ENCODE results near the gene POU2AF3. TPM values are rescaled to one million over a fixed set of nuclear protein-coding genes. Genes with fewer than 3 reads are reported as not detected.

The POU2AF3 gene
- total RNA-seq, 1 donor from 2014 or later = 2.1 TPM

DNA sequence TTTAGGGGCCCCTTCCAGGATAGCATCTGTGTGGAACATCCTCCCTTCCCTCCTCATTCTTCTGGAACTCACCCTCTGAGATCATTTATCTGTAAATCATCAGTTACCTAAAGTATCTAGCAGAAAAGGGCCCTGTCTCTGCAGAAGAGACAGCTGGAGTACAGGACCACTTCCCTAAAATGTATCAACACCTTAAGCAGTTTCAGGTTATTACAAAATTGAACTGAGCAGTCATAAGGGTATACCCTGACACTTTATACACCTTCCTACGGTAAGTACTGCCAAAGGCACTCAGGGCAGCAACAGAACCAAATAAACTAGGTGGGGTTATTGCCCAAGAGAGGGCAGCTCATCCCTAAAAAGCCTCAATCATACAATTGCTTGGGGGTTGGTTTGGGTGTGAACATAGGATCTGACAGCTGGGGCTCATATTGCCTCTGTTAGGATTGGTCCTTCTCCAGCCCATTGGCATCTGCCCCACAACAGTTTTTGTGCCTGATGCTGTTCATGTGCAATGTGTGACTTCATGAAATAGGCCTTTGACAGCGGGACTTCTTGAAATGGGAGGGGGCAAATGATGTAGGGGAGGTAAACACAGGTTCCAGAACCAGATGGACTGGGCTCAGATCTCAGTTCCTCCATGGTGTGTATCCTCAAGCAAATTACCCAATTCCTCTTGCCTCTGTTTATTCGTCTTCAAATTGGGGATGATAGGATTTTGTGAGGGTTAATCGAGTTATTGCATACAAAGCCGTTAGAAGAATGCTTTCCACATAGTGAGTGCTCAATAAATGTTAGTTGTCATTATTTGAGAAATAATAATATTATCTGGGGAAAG lies 2.9 kb downstream of the POU2AF3 start:
- TF ChIP-seq, protein P1, sequence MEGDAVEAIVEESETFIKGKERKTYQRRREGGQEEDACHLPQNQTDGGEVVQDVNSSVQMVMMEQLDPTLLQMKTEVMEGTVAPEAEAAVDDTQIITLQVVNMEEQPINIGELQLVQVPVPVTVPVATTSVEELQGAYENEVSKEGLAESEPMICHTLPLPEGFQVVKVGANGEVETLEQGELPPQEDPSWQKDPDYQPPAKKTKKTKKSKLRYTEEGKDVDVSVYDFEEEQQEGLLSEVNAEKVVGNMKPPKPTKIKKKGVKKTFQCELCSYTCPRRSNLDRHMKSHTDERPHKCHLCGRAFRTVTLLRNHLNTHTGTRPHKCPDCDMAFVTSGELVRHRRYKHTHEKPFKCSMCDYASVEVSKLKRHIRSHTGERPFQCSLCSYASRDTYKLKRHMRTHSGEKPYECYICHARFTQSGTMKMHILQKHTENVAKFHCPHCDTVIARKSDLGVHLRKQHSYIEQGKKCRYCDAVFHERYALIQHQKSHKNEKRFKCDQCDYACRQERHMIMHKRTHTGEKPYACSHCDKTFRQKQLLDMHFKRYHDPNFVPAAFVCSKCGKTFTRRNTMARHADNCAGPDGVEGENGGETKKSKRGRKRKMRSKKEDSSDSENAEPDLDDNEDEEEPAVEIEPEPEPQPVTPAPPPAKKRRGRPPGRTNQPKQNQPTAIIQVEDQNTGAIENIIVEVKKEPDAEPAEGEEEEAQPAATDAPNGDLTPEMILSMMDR (IDR thresholded peaks at IDR 0.05) = no peak
- TF ChIP-seq EZH2phosphoT487 (IDR thresholded peaks at IDR 0.05) = no peak
- no peak for TF ChIP-seq EZH2 (IDR thresholded peaks at IDR 0.05)
- Histone ChIP-seq H3K79me2 (ENCODE audit: low read depth) (no peaks in the 10 kb centered on the region), H3K4me3 (no peak overlapping the region), H3F3A (ENCODE audit: low read depth) (peaks cover 10% of the 10 kb centered on the region), H4K20me1 (ENCODE audit: low read depth) (no peaks in the 10 kb centered on the region), H3K9me3 (ENCODE audit: low read depth) (no peaks in the 10 kb centered on the region), H2AFZ (replicated peaks) (no peak overlapping the region), H3K27ac (no peak overlapping the region), H3K36me3 (no peaks in the 10 kb centered on the region), H3K27me3 (peaks cover 58% of the 10 kb centered on the region), H3K9ac (no peak overlapping the region), H3K4me2 (no peak overlapping the region), H3K4me1 (no peaks in the 10 kb centered on the region)
- H3K27ac Mint-ChIP-seq = no peak overlapping the region
- H3K4me3 Mint-ChIP-seq = no peak overlapping the region
- no peak for DNase-seq (ENCODE audit: low spot score)
- no peaks in the 10 kb centered on the region for H3K9me3 Mint-ChIP-seq
- H3K4me1 Mint-ChIP-seq = peaks cover 18% of the 10 kb centered on the region
- H3K27me3 Mint-ChIP-seq (ENCODE audit: insufficient read depth, low read depth) = peaks cover 17% of the 10 kb centered on the region
- H3K36me3 Mint-ChIP-seq = peaks cover 1% of the 10 kb centered on the region

DNA sequence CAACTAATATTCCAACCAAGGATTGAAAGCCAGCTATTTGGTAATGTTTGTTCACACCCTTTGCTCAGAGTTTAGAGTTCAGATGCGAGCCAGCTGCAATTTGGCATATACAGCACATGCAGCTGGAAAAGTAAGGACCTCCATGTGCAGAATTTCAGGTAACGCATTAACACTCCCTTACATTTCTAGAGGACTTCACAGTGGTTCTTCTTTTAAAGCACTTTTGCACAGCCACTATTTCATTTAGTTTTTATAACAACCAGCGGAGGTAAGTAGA lies 3.4 kb downstream of the POU2AF3 start:
- H3K27me3 Mint-ChIP-seq (ENCODE audit: insufficient read depth, low read depth) = peaks cover 16% of the 10 kb centered on the region

DNA sequence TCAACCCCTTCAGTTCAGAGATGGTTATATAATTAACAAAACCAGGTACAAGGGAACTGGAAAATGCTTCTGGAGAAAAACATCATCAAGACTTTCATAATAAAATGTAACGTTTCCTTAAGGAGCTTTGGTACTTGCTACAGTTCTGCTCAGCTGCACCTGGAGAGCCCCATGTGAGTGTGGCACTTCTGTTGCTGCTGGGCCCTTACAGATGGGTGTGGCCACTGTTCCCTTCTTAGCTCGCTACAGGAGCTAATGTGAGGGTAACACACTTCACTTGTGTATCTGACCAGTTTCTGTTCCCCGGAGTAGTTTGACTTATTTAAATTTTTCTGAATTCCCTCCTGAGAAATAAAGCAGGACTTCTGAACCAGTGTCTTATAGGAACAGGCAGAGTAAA lies 4.0 kb downstream of the POU2AF3 start:
- H3K4me1 Mint-ChIP-seq = peaks cover 18% of the 10 kb centered on the region
- Histone ChIP-seq H3K4me1 (no peaks in the 10 kb centered on the region), H2AFZ (replicated peaks) (no peak overlapping the region), H3K4me2 (no peak overlapping the region), H3K36me3 (no peaks in the 10 kb centered on the region), H3K9ac (no peak overlapping the region), H3K27me3 (peaks cover 54% of the 10 kb centered on the region), H3K4me3 (no peak overlapping the region), H4K20me1 (ENCODE audit: low read depth) (no peaks in the 10 kb centered on the region), H3F3A (ENCODE audit: low read depth) (peaks cover 10% of the 10 kb centered on the region), H3K9me3 (ENCODE audit: low read depth) (no peaks in the 10 kb centered on the region), H3K79me2 (ENCODE audit: low read depth) (no peaks in the 10 kb centered on the region), H3K27ac (no peak overlapping the region)
- no peaks in the 10 kb centered on the region for H3K36me3 Mint-ChIP-seq
- H3K27ac Mint-ChIP-seq = no peak overlapping the region
- H3K9me3 Mint-ChIP-seq = no peaks in the 10 kb centered on the region
- TF ChIP-seq EZH2 (IDR thresholded peaks at IDR 0.05) (no peak), EZH2phosphoT487 (IDR thresholded peaks at IDR 0.05) (no peak)
- TF ChIP-seq, protein P1 (IDR thresholded peaks at IDR 0.05) = no peak
- H3K4me3 Mint-ChIP-seq = no peak overlapping the region
- H3K27me3 Mint-ChIP-seq (ENCODE audit: insufficient read depth, low read depth) = peaks cover 17% of the 10 kb centered on the region
- no peak for DNase-seq (ENCODE audit: low spot score)

More for the DNA sequence above, 3.4 kb downstream of the POU2AF3 start:
- Histone ChIP-seq H3K4me3 (no peak overlapping the region), H3K9me3 (ENCODE audit: low read depth) (no peaks in the 10 kb centered on the region), H3K9ac (no peak overlapping the region), H3K27ac (no peak overlapping the region), H4K20me1 (ENCODE audit: low read depth) (no peaks in the 10 kb centered on the region), H3F3A (ENCODE audit: low read depth) (peaks cover 10% of the 10 kb centered on the region), H3K27me3 (peaks cover 58% of the 10 kb centered on the region), H2AFZ (replicated peaks) (no peak overlapping the region), H3K4me1 (no peaks in the 10 kb centered on the region), H3K79me2 (ENCODE audit: low read depth) (no peaks in the 10 kb centered on the region), H3K4me2 (no peak overlapping the region), H3K36me3 (no peaks in the 10 kb centered on the region)
- H3K9me3 Mint-ChIP-seq = no peaks in the 10 kb centered on the region
- peaks cover 18% of the 10 kb centered on the region for H3K4me1 Mint-ChIP-seq
- peaks cover 1% of the 10 kb centered on the region for H3K36me3 Mint-ChIP-seq
- H3K4me3 Mint-ChIP-seq = no peak overlapping the region
- H3K27ac Mint-ChIP-seq = no peak overlapping the region
- no peak for DNase-seq (ENCODE audit: low spot score)
- TF ChIP-seq, protein P1 (IDR thresholded peaks at IDR 0.05) = no peak
- TF ChIP-seq EZH2 (IDR thresholded peaks at IDR 0.05) = no peak
- no peak for TF ChIP-seq EZH2phosphoT487 (IDR thresholded peaks at IDR 0.05)

All from neural progenitor cell (in vitro differentiated cells).